NB4 (cell line): ENCODE data around the gene SLX4.

ENCODE experiments used
- MYC ChIP-seq: IDR thresholded peaks from 2 replicates; pipeline ENCODE4 v1.6.1; 2011; ENCODE audit warnings: low read depth, low read length
- POLR2A ChIP-seq: IDR thresholded peaks from 2 replicates; pipeline ENCODE4 v1.6.1; 2011; ENCODE audit warnings: mild to moderate bottlenecking; ENCODE audit not compliant: insufficient read length; ENCODE audit errors: extremely low read depth
- TF ChIP-seq, protein P1 (sequence below): IDR thresholded peaks from one replicate; pipeline ENCODE4 v1.5.1; 2012; ENCODE audit warnings: low read depth, low read length
- TF ChIP-seq, protein P2 (sequence below): IDR thresholded peaks from 2 replicates; pipeline ENCODE4 v1.6.1; 2011; ENCODE audit warnings: low read depth, low read length

DNA sequence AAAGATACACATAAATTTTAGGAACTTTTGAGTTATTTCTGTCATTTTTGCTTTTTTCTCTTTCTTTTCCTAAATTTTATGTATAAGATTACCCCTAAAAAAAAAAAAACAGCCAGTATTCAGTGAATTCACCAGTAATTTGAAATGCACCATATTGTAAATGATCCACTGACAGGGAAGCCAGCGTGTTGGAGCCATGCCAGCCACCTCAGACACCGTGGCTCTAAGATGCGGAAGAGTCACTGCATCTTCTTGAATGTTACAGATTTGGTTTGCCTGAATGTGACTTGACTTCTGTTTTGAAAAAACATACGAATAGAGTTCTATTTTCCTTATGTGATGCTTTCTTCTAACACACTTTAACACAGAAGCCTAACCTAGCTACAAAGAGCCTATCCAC lies 73.2 kb downstream of the SLX4 start:
- TF ChIP-seq, protein P1, sequence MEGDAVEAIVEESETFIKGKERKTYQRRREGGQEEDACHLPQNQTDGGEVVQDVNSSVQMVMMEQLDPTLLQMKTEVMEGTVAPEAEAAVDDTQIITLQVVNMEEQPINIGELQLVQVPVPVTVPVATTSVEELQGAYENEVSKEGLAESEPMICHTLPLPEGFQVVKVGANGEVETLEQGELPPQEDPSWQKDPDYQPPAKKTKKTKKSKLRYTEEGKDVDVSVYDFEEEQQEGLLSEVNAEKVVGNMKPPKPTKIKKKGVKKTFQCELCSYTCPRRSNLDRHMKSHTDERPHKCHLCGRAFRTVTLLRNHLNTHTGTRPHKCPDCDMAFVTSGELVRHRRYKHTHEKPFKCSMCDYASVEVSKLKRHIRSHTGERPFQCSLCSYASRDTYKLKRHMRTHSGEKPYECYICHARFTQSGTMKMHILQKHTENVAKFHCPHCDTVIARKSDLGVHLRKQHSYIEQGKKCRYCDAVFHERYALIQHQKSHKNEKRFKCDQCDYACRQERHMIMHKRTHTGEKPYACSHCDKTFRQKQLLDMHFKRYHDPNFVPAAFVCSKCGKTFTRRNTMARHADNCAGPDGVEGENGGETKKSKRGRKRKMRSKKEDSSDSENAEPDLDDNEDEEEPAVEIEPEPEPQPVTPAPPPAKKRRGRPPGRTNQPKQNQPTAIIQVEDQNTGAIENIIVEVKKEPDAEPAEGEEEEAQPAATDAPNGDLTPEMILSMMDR = no peak
- TF ChIP-seq POLR2A (no peak), MYC (no peak)
- TF ChIP-seq, protein P2, sequence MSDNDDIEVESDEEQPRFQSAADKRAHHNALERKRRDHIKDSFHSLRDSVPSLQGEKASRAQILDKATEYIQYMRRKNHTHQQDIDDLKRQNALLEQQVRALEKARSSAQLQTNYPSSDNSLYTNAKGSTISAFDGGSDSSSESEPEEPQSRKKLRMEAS = no peak
